ENCODE results near the gene SLC10A4. TPM values are rescaled to one million over a fixed set of nuclear protein-coding genes. Genes with fewer than 3 reads are reported as not detected.

The SLC10A4 gene
- total RNA-seq, 1 experiment from 2014 or later: 1.7 TPM

- H3K27me3 Mint-ChIP-seq (ENCODE audit: insufficient read depth, unreplicated experiment): no peaks in the 10 kb centered on the region
- no peaks in the 10 kb centered on the region for H3K4me1 Mint-ChIP-seq (ENCODE audit: low read depth, unreplicated experiment)
- Histone ChIP-seq H3K4me1 (peaks cover 18% of the 10 kb centered on the region), H3K4me3 (ENCODE audit: low read depth, low read length) (no peak overlapping the region), H3K36me3 (ENCODE audit: control insufficient read depth, insufficient read depth, low read length) (no peaks in the 10 kb centered on the region; the same call in 1 of the 2 replicates), H3K27me3 (replicated peaks; ENCODE audit: control insufficient read depth, insufficient read depth, low read length) (no peaks in the 10 kb centered on the region), H3K9me3 (no peaks in the 10 kb centered on the region)
- DNase-seq: no peak
- CTCF ChIA-PET: no interaction called here
- intact Hi-C loops (cut with micrococcal nuclease; ENCODE audit: unreplicated experiment): loop anchor here (10.0 kb wide), 1 partner anchor 59 kb away; no protein-coding TSS in a partner anchor
- H3K36me3 Mint-ChIP-seq (ENCODE audit: insufficient read depth, unreplicated experiment): peaks cover 8% of the 10 kb centered on the region
- BruUV-seq (replicated peaks): no TSS peak
- H3K4me3 Mint-ChIP-seq (ENCODE audit: unreplicated experiment): no peak overlapping the region
- no peaks in the 10 kb centered on the region for H3K9me3 Mint-ChIP-seq (ENCODE audit: unreplicated experiment)
- no peak overlapping the region for H3K27ac Mint-ChIP-seq (ENCODE audit: unreplicated experiment)
- POLR2A ChIA-PET: no interaction called here
- TF ChIP-seq, protein P1, sequence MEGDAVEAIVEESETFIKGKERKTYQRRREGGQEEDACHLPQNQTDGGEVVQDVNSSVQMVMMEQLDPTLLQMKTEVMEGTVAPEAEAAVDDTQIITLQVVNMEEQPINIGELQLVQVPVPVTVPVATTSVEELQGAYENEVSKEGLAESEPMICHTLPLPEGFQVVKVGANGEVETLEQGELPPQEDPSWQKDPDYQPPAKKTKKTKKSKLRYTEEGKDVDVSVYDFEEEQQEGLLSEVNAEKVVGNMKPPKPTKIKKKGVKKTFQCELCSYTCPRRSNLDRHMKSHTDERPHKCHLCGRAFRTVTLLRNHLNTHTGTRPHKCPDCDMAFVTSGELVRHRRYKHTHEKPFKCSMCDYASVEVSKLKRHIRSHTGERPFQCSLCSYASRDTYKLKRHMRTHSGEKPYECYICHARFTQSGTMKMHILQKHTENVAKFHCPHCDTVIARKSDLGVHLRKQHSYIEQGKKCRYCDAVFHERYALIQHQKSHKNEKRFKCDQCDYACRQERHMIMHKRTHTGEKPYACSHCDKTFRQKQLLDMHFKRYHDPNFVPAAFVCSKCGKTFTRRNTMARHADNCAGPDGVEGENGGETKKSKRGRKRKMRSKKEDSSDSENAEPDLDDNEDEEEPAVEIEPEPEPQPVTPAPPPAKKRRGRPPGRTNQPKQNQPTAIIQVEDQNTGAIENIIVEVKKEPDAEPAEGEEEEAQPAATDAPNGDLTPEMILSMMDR (IDR thresholded peaks at IDR 0.05; ENCODE audit: insufficient read depth in 1 of 2, low read depth in 1 of 2, low read length in 1 of 2, severe bottlenecking in 1 of 2, unreplicated experiment in 1 of 2): no peak
These were observed 20.3 kb downstream of the SLC10A4 start for GRCh38 chr4:48503233-48504025.

GRCh38 chr4:48504026-48504330 is 20.8 kb downstream of the SLC10A4 start:
- H3K36me3 ChIP-seq (ENCODE audit: control insufficient read depth, insufficient read depth, low read length): no peaks in the 10 kb centered on the region; the same call in 1 of the 2 replicates
- H3K27me3 ChIP-seq (replicated peaks; ENCODE audit: control insufficient read depth, insufficient read depth, low read length): no peaks in the 10 kb centered on the region
- intact Hi-C loops (cut with micrococcal nuclease; ENCODE audit: unreplicated experiment): loop anchor here (10.0 kb wide), 1 partner anchor 59 kb away; no protein-coding TSS in a partner anchor
- no peaks in the 10 kb centered on the region for H3K27me3 Mint-ChIP-seq (ENCODE audit: insufficient read depth, unreplicated experiment)
- H3K27ac Mint-ChIP-seq (ENCODE audit: unreplicated experiment): no peak overlapping the region
- ChIA-PET CTCF (no interaction called here), POLR2A (no interaction called here)
- DNase-seq: no peak
- H3K4me1 ChIP-seq: peaks cover 18% of the 10 kb centered on the region
- no peak overlapping the region for H3K4me3 Mint-ChIP-seq (ENCODE audit: unreplicated experiment)
- BruUV-seq (replicated peaks): no TSS peak
- no peaks in the 10 kb centered on the region for H3K4me1 Mint-ChIP-seq (ENCODE audit: low read depth, unreplicated experiment)
- TF ChIP-seq, protein P1 (IDR thresholded peaks at IDR 0.05; ENCODE audit: insufficient read depth in 1 of 2, low read depth in 1 of 2, low read length in 1 of 2, severe bottlenecking in 1 of 2, unreplicated experiment in 1 of 2): no peak
- H3K36me3 Mint-ChIP-seq (ENCODE audit: insufficient read depth, unreplicated experiment): peaks cover 7% of the 10 kb centered on the region
- no peaks in the 10 kb centered on the region for H3K9me3 Mint-ChIP-seq (ENCODE audit: unreplicated experiment)
- H3K4me3 ChIP-seq (ENCODE audit: low read depth, low read length): no peak overlapping the region
- H3K9me3 ChIP-seq: no peaks in the 10 kb centered on the region

DNA sequence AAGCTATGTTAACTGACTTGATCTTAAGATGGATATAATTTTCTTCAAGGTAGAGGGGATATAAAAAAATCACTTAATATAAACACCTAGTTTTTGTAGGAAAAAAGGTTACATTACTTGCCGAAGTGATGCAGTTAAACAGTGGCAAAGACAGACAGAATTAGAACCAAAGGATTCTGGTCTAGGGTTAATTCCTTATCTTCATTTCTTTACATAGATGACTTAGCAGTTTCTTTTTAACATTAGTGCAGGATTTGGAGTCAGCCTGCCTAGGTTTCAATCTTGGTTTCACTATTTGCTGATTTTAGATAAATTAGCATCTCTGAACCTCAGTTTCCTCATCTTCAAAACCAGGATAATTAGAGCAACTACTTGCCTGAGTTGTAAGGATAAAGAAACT is 21.2 kb downstream of the SLC10A4 start:
- ChIA-PET CTCF (no interaction called here), POLR2A (no interaction called here)
- intact Hi-C loops (cut with micrococcal nuclease; ENCODE audit: unreplicated experiment): loop anchor here (10.0 kb wide), 1 partner anchor 60 kb away; no protein-coding TSS in a partner anchor
- TF ChIP-seq, protein P1 (IDR thresholded peaks at IDR 0.05; ENCODE audit: insufficient read depth in 1 of 2, low read depth in 1 of 2, low read length in 1 of 2, severe bottlenecking in 1 of 2, unreplicated experiment in 1 of 2): no peak
- no peaks in the 10 kb centered on the region for H3K9me3 Mint-ChIP-seq (ENCODE audit: unreplicated experiment)
- H3K36me3 Mint-ChIP-seq (ENCODE audit: insufficient read depth, unreplicated experiment): peaks cover 3% of the 10 kb centered on the region
- Histone ChIP-seq H3K9me3 (no peaks in the 10 kb centered on the region), H3K36me3 (ENCODE audit: control insufficient read depth, insufficient read depth, low read length) (no peaks in the 10 kb centered on the region; the same call in 1 of the 2 replicates), H3K4me1 (peaks cover 18% of the 10 kb centered on the region), H3K4me3 (ENCODE audit: low read depth, low read length) (no peak overlapping the region), H3K27me3 (replicated peaks; ENCODE audit: control insufficient read depth, insufficient read depth, low read length) (no peaks in the 10 kb centered on the region)
- BruUV-seq (replicated peaks): no TSS peak
- no peak for DNase-seq
- H3K27me3 Mint-ChIP-seq (ENCODE audit: insufficient read depth, unreplicated experiment): no peaks in the 10 kb centered on the region
- H3K4me3 Mint-ChIP-seq (ENCODE audit: unreplicated experiment): no peak overlapping the region
- no peak overlapping the region for H3K27ac Mint-ChIP-seq (ENCODE audit: unreplicated experiment)
- no peaks in the 10 kb centered on the region for H3K4me1 Mint-ChIP-seq (ENCODE audit: low read depth, unreplicated experiment)

Measured in Caco-2 (cell line).